ENCODE measurements around the gene KCNIP4. TPM values are rescaled to one million over a fixed set of nuclear protein-coding genes. Genes with fewer than 3 reads are reported as not detected.

The KCNIP4 gene
- total RNA-seq, 3 donors from 2014 or later (not counting 1 experiment from before 2014, with no cell fraction given), result not detected

GRCh38 chr4:21872101-21872500 is 76.5 kb downstream of the KCNIP4 start:
- Mint-ChIP-seq H3K4me3 (no peak overlapping the region), H3K27me3 (ENCODE audit: low read depth in 2 of 2) (no peaks in the 10 kb centered on the region), H3K27ac (no peak overlapping the region), H3K36me3 (peaks cover 6% of the 10 kb centered on the region), H3K4me1 (no peaks in the 10 kb centered on the region), H3K9me3 (peaks cover 4 to 10% of the 10 kb centered on the region in 2 donors)
- WGBS (ENCODE audit: insufficient coverage), result 73% methylated on average over 5 of the region's 5 CpGs
- no peak for ATAC-seq
- Histone ChIP-seq H3K27me3 (ENCODE audit: control insufficient read depth, insufficient read depth, low read length) (no peaks in the 10 kb centered on the region), H3K9me3 (ENCODE audit: control insufficient read depth, insufficient read depth, low read length) (no peaks in the 10 kb centered on the region), H3K4me3 (ENCODE audit: low read length) (no peak overlapping the region), H3K27ac (ENCODE audit: low read length) (no peak overlapping the region), H3K36me3 (ENCODE audit: control insufficient read depth, insufficient read depth, low read length) (no peaks in the 10 kb centered on the region), H3K4me1 (ENCODE audit: control insufficient read depth, insufficient read depth, low read length) (no peaks in the 10 kb centered on the region)
- no peak for TF ChIP-seq CTCF (IDR thresholded peaks at IDR 0.05)
- DNase-seq, result no peak
- intact Hi-C loops (cut with micrococcal nuclease), result no loop called here

GRCh38 chr4:21869978-21870745 is 78.4 kb downstream of the KCNIP4 start:
- H3K27me3 Mint-ChIP-seq (ENCODE audit: low read depth in 2 of 2), result no peaks in the 10 kb centered on the region
- no peaks in the 10 kb centered on the region for H3K36me3 ChIP-seq (ENCODE audit: control insufficient read depth, insufficient read depth, low read length)
- no peak overlapping the region for H3K4me3 Mint-ChIP-seq
- no peak overlapping the region for H3K4me3 ChIP-seq (ENCODE audit: low read length)
- no peak for TF ChIP-seq CTCF (IDR thresholded peaks at IDR 0.05)
- no peaks in the 10 kb centered on the region for H3K27me3 ChIP-seq (ENCODE audit: control insufficient read depth, insufficient read depth, low read length)
- H3K27ac Mint-ChIP-seq, result no peak overlapping the region
- no peaks in the 10 kb centered on the region for H3K4me1 Mint-ChIP-seq
- peaks cover 4 to 11% of the 10 kb centered on the region in 2 donors for H3K9me3 Mint-ChIP-seq
- 98% methylated on average over 6 of the region's 8 CpGs for WGBS (ENCODE audit: insufficient coverage)
- intact Hi-C loops (cut with micrococcal nuclease), result no loop called here
- no peaks in the 10 kb centered on the region for H3K9me3 ChIP-seq (ENCODE audit: control insufficient read depth, insufficient read depth, low read length)
- H3K27ac ChIP-seq (ENCODE audit: low read length), result no peak overlapping the region
- no peaks in the 10 kb centered on the region for H3K4me1 ChIP-seq (ENCODE audit: control insufficient read depth, insufficient read depth, low read length)
- ATAC-seq (no peak), DNase-seq (no peak)
- H3K36me3 Mint-ChIP-seq, result peaks cover 6% of the 10 kb centered on the region

- no peak overlapping the region for H3K27ac Mint-ChIP-seq
- no peaks in the 10 kb centered on the region for H3K4me1 ChIP-seq (ENCODE audit: control insufficient read depth, insufficient read depth, low read length)
- ATAC-seq (no peak), DNase-seq (no peak)
- no peaks in the 10 kb centered on the region for H3K27me3 ChIP-seq (ENCODE audit: control insufficient read depth, insufficient read depth, low read length)
- no peaks in the 10 kb centered on the region for H3K9me3 ChIP-seq (ENCODE audit: control insufficient read depth, insufficient read depth, low read length)
- H3K27ac ChIP-seq (ENCODE audit: low read length), result no peak overlapping the region
- intact Hi-C loops (cut with micrococcal nuclease), result no loop called here
- peaks cover 7 to 11% of the 10 kb centered on the region in 2 donors for H3K9me3 Mint-ChIP-seq
- no peak overlapping the region for H3K4me3 ChIP-seq (ENCODE audit: low read length)
- H3K4me3 Mint-ChIP-seq, result no peak overlapping the region
- 82% methylated on average over 2 of the region's 2 CpGs for WGBS (ENCODE audit: insufficient coverage)
- no peak for TF ChIP-seq CTCF (IDR thresholded peaks at IDR 0.05)
- H3K27me3 Mint-ChIP-seq (ENCODE audit: low read depth in 2 of 2), result no peaks in the 10 kb centered on the region
- no peaks in the 10 kb centered on the region for H3K36me3 ChIP-seq (ENCODE audit: control insufficient read depth, insufficient read depth, low read length)
- H3K4me1 Mint-ChIP-seq, result no peaks in the 10 kb centered on the region
- H3K36me3 Mint-ChIP-seq, result peaks cover 5% of the 10 kb centered on the region
These were observed 83.9 kb downstream of the KCNIP4 start for GRCh38 chr4:21864686-21865085.

GRCh38 chr4:21862917-21863316 is 85.7 kb downstream of the KCNIP4 start:
- intact Hi-C loops (cut with micrococcal nuclease), result no loop called here
- no peaks in the 10 kb centered on the region for H3K4me1 ChIP-seq (ENCODE audit: control insufficient read depth, insufficient read depth, low read length)
- H3K36me3 ChIP-seq (ENCODE audit: control insufficient read depth, insufficient read depth, low read length), result no peaks in the 10 kb centered on the region
- Mint-ChIP-seq H3K27me3 (ENCODE audit: low read depth in 2 of 2) (no peaks in the 10 kb centered on the region), H3K4me3 (no peak overlapping the region), H3K27ac (no peak overlapping the region), H3K9me3 (peaks cover 3 to 7% of the 10 kb centered on the region in 2 donors), H3K36me3 (no peaks in the 10 kb centered on the region), H3K4me1 (no peaks in the 10 kb centered on the region)
- no peak for TF ChIP-seq CTCF (IDR thresholded peaks at IDR 0.05)
- H3K4me3 ChIP-seq (ENCODE audit: low read length), result no peak overlapping the region
- ATAC-seq (no peak), DNase-seq (no peak)
- 96% methylated on average over 4 of the region's 6 CpGs for WGBS (ENCODE audit: insufficient coverage)
- no peak overlapping the region for H3K27ac ChIP-seq (ENCODE audit: low read length)
- H3K9me3 ChIP-seq (ENCODE audit: control insufficient read depth, insufficient read depth, low read length), result peaks cover 1% of the 10 kb centered on the region
- H3K27me3 ChIP-seq (ENCODE audit: control insufficient read depth, insufficient read depth, low read length), result no peaks in the 10 kb centered on the region
